Thyroid gland (tissue), 4 donors: Measurements from ENCODE around the gene CCDC51.

Experiments used
- POLR2A ChIP-seq, 2 donors: fragments of 450-650 bp; IDR thresholded peaks; one replicate each; pipeline ENCODE4 v1.6.1; 2017; ENCODE audit warnings: antibody characterized with exemption in 2 of 2, mild to moderate bottlenecking in 2 of 2, moderate library complexity in 1 of 2
- TF ChIP-seq, protein P1 (sequence below), 6 experiments: fragments of 200-600 bp in 3 of 6; fragments of 450-650 bp in 3 of 6; sonication (generic) in 3 of 6; IDR thresholded peaks; one replicate each; pipeline ENCODE4 v1.5.1; 2016 to 2019; ENCODE audit warnings: antibody characterized with exemption in 6 of 6, mild to moderate bottlenecking in 2 of 6, inconsistent platforms in 1 of 6, moderate library complexity in 1 of 6

GRCh38 chr3:48411606-48412374 lies 28.1 kb downstream of the CCDC51 start:
- TF ChIP-seq, protein P1, sequence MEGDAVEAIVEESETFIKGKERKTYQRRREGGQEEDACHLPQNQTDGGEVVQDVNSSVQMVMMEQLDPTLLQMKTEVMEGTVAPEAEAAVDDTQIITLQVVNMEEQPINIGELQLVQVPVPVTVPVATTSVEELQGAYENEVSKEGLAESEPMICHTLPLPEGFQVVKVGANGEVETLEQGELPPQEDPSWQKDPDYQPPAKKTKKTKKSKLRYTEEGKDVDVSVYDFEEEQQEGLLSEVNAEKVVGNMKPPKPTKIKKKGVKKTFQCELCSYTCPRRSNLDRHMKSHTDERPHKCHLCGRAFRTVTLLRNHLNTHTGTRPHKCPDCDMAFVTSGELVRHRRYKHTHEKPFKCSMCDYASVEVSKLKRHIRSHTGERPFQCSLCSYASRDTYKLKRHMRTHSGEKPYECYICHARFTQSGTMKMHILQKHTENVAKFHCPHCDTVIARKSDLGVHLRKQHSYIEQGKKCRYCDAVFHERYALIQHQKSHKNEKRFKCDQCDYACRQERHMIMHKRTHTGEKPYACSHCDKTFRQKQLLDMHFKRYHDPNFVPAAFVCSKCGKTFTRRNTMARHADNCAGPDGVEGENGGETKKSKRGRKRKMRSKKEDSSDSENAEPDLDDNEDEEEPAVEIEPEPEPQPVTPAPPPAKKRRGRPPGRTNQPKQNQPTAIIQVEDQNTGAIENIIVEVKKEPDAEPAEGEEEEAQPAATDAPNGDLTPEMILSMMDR (IDR thresholded peaks at IDR 0.05): no peak
- no peak for TF ChIP-seq POLR2A (IDR thresholded peaks at IDR 0.05)
